GM21447 (cell line): Measurements from ENCODE around the gene GARRE1.

Source experiments
- ATAC-seq: cut with Tn5 transposase; IDR thresholded peaks from one replicate; pipeline ENCODE4 v1.9.1; 2021; ENCODE audit not compliant: unreplicated experiment

The GARRE1 gene

DNA sequence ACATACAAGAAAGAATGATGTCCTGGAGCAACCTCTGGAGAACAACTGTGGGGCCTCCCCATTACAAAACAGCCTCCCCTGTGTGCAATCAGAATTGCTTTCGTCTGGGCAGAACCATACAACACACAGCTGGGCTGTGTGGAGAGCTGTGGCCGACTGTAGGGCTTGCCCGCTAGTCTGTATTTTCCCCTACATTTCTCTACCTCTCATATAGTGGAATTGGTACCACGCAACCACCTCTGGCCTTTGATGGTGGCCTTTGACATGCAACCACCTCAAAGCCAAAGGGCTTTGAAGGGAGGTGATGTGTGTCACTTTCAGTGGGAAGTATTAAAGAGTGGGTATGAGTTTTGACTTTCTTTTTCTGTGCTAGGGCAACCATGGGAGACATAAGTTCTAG lies 34.0 kb downstream of the GARRE1 start:
- no peak for ATAC-seq

DNA sequence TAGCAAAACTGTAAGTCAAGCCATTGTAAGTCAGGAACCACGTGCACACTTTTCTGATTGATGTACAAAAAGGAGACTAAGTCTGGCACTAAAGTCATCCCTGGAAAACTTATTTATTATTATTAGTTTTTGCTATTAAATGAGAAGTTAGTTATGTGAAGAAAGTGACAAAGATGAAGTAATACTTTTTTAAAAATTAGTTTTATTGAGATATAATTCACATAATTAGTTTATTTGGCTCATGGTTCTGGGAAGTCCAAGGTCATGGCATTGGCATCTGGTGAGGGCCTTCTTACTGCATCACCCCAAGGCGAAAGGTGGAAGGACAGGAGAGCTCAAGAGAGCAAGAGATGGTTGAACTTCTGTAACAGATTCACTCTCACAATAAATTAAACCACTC lies 36.9 kb downstream of the GARRE1 start:
- ATAC-seq = no peak

DNA sequence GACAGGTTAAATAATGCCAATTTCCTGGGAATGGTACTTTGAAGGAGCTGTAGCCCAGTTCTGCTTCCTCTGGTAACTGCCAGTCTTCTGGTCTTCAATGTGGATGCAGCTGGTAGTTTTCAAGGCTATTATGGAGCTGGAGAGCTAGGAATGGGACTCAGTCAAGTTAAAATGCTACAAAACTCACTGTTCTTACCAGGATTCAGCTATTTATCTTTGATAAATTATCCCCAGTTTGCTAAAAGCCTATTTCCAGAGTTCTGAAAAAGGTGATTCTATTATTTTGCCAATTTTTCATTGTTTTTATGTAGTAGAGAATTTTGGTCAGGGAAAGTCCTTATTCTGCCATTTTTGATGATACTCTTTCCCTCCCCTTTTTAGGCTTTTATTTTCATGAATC lies 40.7 kb downstream of the GARRE1 start:
- no peak for ATAC-seq

DNA sequence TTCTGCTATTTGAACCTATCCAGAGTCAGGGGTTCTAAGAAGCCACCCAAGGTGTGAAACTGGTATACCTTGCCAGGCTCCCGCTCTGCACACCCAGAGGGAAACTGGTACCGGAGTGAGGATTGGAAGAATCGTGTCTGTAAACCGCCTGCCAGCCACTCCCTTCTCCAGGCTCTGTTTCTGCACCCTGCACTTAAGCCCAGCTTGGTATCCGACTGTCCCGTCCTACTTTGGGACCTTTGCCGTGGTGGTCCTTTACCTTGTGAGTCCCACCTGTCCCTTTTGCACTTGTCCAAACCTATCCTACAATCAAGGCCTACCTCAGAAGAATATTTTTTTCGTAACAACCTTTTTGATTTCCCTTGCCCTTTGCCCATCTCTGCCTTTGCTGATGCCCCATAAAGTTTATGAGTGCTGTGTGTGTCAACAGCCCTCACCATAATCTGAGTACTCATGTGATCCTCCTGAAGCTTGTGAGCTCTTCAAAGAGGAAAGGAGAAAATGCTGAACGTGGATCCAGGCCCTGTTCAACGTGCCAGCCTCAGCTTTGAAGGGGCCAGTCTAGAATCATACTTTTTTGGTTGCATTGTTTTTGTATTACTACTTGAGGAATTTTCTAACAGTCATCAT lies 44.7 kb downstream of the GARRE1 start:
- no peak for ATAC-seq

DNA sequence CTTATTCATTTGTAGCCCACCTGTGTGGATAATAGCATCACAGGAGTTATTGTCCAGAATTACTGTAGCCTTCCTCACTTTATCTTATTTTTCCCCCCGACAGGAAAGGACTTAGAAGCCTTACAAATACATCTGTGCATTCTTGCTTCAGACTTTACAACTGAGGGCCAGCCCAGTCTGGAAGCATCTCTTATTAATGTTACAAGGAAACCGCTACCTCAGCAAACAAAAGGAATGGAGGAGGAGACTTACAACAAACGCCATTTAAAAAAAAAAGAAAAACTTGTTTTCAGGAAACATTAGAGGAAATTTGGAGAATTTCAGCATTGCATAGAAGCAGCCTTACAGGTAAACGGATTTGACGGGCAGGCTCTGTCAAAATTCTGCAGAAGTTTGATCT lies 45.2 kb downstream of the GARRE1 start:
- ATAC-seq = no peak

DNA sequence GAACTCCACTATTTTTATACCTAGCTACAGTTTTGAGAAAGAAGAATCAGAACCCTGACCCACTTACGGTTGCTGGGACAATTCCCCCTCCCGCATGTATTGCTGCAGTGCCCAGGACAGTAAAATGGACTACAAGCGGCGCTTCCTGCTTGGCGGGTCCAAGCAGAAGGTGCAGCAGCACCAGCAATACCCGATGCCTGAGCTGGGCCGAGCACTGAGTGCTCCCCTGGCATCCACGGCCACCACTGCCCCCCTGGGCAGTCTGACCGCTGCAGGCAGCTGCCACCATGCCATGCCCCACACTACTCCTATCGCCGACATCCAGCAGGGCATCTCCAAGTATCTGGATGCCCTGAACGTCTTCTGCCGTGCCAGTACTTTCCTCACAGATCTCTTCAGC lies 46.0 kb downstream of the GARRE1 start:
- no peak for ATAC-seq

DNA sequence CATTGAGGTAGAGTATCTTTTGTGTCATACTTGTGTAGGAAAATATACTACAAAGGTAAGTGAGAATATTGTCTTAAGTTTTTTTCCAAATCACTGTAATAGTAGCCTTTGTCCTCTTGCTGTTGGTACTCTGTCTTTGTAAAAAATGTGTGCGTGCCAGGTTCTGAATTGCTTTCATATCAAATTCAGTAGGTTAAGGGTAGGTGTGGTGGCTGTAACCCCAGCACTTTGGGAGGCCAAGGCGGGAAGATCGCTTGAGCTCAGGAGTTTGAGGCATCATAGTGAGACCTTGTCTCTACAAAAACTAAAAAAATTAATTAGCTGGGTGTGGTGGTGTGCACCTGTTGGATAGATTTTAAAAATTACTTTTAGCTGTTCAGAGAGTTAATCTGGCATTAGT lies 46.6 kb downstream of the GARRE1 start:
- ATAC-seq = no peak
